HCT116 (cell line): Measurements from ENCODE around the gene RIPOR1. TPM values are rescaled to one million over a fixed set of nuclear protein-coding genes. Genes with fewer than 3 reads are reported as not detected.
A peak's percentile ranks its signal among the peaks of the same experiment; 100 is the strongest.
"Not testable (repeated sequence)": the region's sequence is repeated elsewhere in the genome, so short reads cannot be mapped to it uniquely, and the experiment has no call there.

ENCODE experiments used
- ATAC-seq: fragments of 200-7000 bp; cut with Tn5 transposase; 2 replicates; pipeline ENCODE4 v1.9.1; 2020; ENCODE audit warnings: mild to moderate bottlenecking, moderate library complexity
- BruUV-seq: library from RNA; stranded (reverse); fragments of 400-500 nt; replicated peaks from 2 replicates; lab custom pipeline; 2021; lab: Mats Ljungman, UMichigan
- CTCF ChIA-PET: fragments of 300-600 bp; sonication (Branson Sonifier 250); formaldehyde crosslinking; loops from one replicate; lab custom pipeline; 2021; ENCODE audit warnings: antibody characterized with exemption; lab: Charles Lee
- POLR2A ChIA-PET: fragments of 300-600, 350-600 bp; sonication (Branson Sonifier 250); formaldehyde crosslinking; loops from one replicate; lab custom pipeline; 2021; ENCODE audit warnings: antibody characterized with exemption; lab: Charles Lee
- RAD21 ChIA-PET, 2 experiments: fragments of 300-600 bp; sonication (Branson Sonifier 250); formaldehyde crosslinking; loops; one replicate each; lab custom pipeline; 2023; ENCODE audit warnings: low total read pairs in 2 of 2; ENCODE audit not compliant: uncharacterized antibody in 2 of 2, unreplicated experiment in 2 of 2, low non-redundant PET in 1 of 2; lab: Charles Lee
- DNase-seq: peaks from one replicate; pipeline ENCODE4 v3.0.0-alpha.2; 2010; ENCODE audit warnings: low read depth, low spot score
- H2AFZ ChIP-seq: fragments of 200-600 bp; shearing (Covaris generic), sonication (generic); 2 replicates; pipeline ENCODE4 v1.6.1; 2017; ENCODE audit warnings: low read depth, mixed run types, mixed read lengths, antibody characterized with exemption, low read length; ENCODE audit not compliant: poor library complexity, severe bottlenecking
- H3K27ac ChIP-seq: 2 replicates; pipeline ENCODE4 v1.5.1; 2012; ENCODE audit warnings: low read depth, low read length
- H3K27me3 ChIP-seq: fragments of 200-600 bp; sonication (generic); 2 replicates; pipeline ENCODE4 v1.6.1; 2016; ENCODE audit warnings: mixed run types, low read length, mixed read lengths; ENCODE audit not compliant: insufficient read depth
- H3K36me3 ChIP-seq, 2 experiments: fragments of 200-500 bp in 1 of 2; fragments of 200-600 bp in 1 of 2; sonication (Bioruptor generic) in 1 of 2; sonication (generic) in 1 of 2; 2 replicates each; pipeline versions ENCODE4 v1.5.1 to v1.6.1; 2014 to 2016; ENCODE audit warnings: low read length in 2 of 2, inconsistent platforms in 1 of 2, mixed read lengths in 1 of 2, mixed run types in 1 of 2; ENCODE audit not compliant: insufficient read depth in 2 of 2, control insufficient read depth in 1 of 2
- H3K4me1 ChIP-seq, 2 experiments: fragments of 200-600 bp in 1 of 2; sonication (generic) in 1 of 2; 2 replicates each; pipeline versions ENCODE4 v1.5.1 to v1.6.1; 2012 to 2017; ENCODE audit warnings: low read length in 2 of 2, inconsistent platforms in 1 of 2, mild to moderate bottlenecking in 1 of 2, mixed read lengths in 1 of 2, mixed run types in 1 of 2, moderate library complexity in 1 of 2; ENCODE audit not compliant: insufficient read depth in 2 of 2, control insufficient read depth in 1 of 2
- H3K4me2 ChIP-seq: fragments of 200-600 bp; sonication (generic); 2 replicates; pipeline ENCODE4 v1.6.1; 2017; ENCODE audit warnings: mixed run types, low read length, mixed read lengths
- H3K4me3 ChIP-seq, 2 experiments: fragments of 200-600 bp in 1 of 2; sonication (generic) in 1 of 2; replicated peaks in 1 of 2; 2 replicates each; pipeline ENCODE4 v1.5.1; 2011 to 2016; ENCODE audit warnings: low read length in 2 of 2, control low read depth in 1 of 2, low read depth in 1 of 2, mild to moderate bottlenecking in 1 of 2, mixed read lengths in 1 of 2, mixed run types in 1 of 2
- H3K79me2 ChIP-seq: fragments of 200-600 bp; sonication (generic); 2 replicates; pipeline ENCODE4 v1.6.1; 2017; ENCODE audit warnings: mild to moderate bottlenecking, mixed run types, low read length, moderate library complexity, mixed read lengths; ENCODE audit not compliant: insufficient read depth
- H3K9ac ChIP-seq: fragments of 200-600 bp; sonication (generic); 2 replicates; pipeline ENCODE4 v1.6.1; 2016; ENCODE audit warnings: low read length, mixed read lengths
- H3K9me2 ChIP-seq: fragments of 200-600 bp; sonication (generic), shearing (Covaris generic); 2 replicates; pipeline ENCODE4 v1.6.1; 2017; ENCODE audit warnings: mixed run types, mild to moderate bottlenecking, moderate library complexity; ENCODE audit not compliant: insufficient read depth
- H3K9me3 ChIP-seq, 2 experiments: fragments of 200-500 bp in 1 of 2; fragments of 200-600 bp in 1 of 2; sonication (Bioruptor generic) in 1 of 2; sonication (generic) in 1 of 2; 2 replicates each; pipeline ENCODE4 v1.6.1; 2014 to 2017; ENCODE audit warnings: low read length in 2 of 2, mixed read lengths in 2 of 2, inconsistent platforms in 1 of 2, low read depth in 1 of 2, mild to moderate bottlenecking in 1 of 2, mixed run types in 1 of 2, moderate library complexity in 1 of 2; ENCODE audit not compliant: control insufficient read depth in 1 of 2, insufficient read depth in 1 of 2
- H4K20me1 ChIP-seq: fragments of 200-600 bp; sonication (generic), shearing (Covaris generic); 2 replicates; pipeline ENCODE4 v1.6.1; 2017; ENCODE audit warnings: mixed run types, mild to moderate bottlenecking, moderate library complexity; ENCODE audit not compliant: insufficient read depth
- ATF3 ChIP-seq: IDR thresholded peaks from 2 replicates; pipeline ENCODE4 v1.6.1; 2012
- CEBPB ChIP-seq: IDR thresholded peaks from 2 replicates; pipeline ENCODE4 v1.6.1; 2012; ENCODE audit warnings: low read depth
- FOSL1 ChIP-seq: IDR thresholded peaks from 2 replicates; pipeline ENCODE4 v1.6.1; 2012; ENCODE audit warnings: low read depth
- POLR2A ChIP-seq: IDR thresholded peaks from 2 replicates; pipeline ENCODE4 v1.7.0; 2011; ENCODE audit warnings: borderline replicate concordance; ENCODE audit not compliant: insufficient read depth, insufficient read length; ENCODE audit errors: extremely low read depth
- RAD21 ChIP-seq: IDR thresholded peaks from 2 replicates; pipeline ENCODE4 v1.6.1; 2012; ENCODE audit warnings: low read depth, mild to moderate bottlenecking
- SIN3A ChIP-seq: IDR thresholded peaks from 2 replicates; pipeline ENCODE4 v1.6.1; 2012; ENCODE audit warnings: low read depth
- YY1 ChIP-seq: IDR thresholded peaks from 2 replicates; pipeline ENCODE4 v1.6.1; 2011; ENCODE audit warnings: low read length, low read depth, moderate library complexity, mild to moderate bottlenecking; ENCODE audit not compliant: insufficient replicate concordance; ENCODE audit errors: extremely low read depth
- ZNF274 ChIP-seq: fragments of 200-500 bp; sonication (Bioruptor generic); IDR thresholded peaks from 2 replicates; pipeline ENCODE4 v1.6.1; 2014; ENCODE audit warnings: mild to moderate bottlenecking, low read depth, low read length, inconsistent platforms
- intact Hi-C: fragments of 100-400 bp; cut with micrococcal nuclease; formaldehyde crosslinking; loops from 2 replicates; pipeline ENCODE4 v1.10.0; 2022
- total RNA-seq: library from RNA; stranded (reverse); gene quantifications from one replicate; pipeline ENCODE4 v1.2.1, GENCODE V29; 2021; ENCODE audit not compliant: unreplicated experiment
- TF ChIP-seq, protein P1 (sequence below), 3 experiments: fragments of 200-600 bp in 1 of 3; sonication (generic) in 1 of 3; IDR thresholded peaks in 2 of 3; conservative IDR thresholded peaks in 1 of 3; 2 replicates each; pipeline ENCODE4 v1.5.1; 2012 to 2017; ENCODE audit warnings: low read depth in 2 of 3, low read length in 2 of 3, antibody characterized with exemption in 1 of 3, borderline replicate concordance in 1 of 3, control low read depth in 1 of 3, mild to moderate bottlenecking in 1 of 3, mixed read lengths in 1 of 3, mixed run types in 1 of 3, moderate library complexity in 1 of 3; ENCODE audit not compliant: insufficient read depth in 1 of 3
- TF ChIP-seq, protein P2 (sequence below): IDR thresholded peaks from 2 replicates; pipeline ENCODE4 v1.6.1; 2012; ENCODE audit warnings: low read depth

The RIPOR1 gene
- total RNA-seq, 1 experiment from 2014 or later: 60.0 TPM

- intact Hi-C loops: loop anchor here (1.0 kb wide), 2 partner anchors 20 to 33 kb away; partner anchors contain the start of gene ATP6V0D1
- TF ChIP-seq, protein P1, sequence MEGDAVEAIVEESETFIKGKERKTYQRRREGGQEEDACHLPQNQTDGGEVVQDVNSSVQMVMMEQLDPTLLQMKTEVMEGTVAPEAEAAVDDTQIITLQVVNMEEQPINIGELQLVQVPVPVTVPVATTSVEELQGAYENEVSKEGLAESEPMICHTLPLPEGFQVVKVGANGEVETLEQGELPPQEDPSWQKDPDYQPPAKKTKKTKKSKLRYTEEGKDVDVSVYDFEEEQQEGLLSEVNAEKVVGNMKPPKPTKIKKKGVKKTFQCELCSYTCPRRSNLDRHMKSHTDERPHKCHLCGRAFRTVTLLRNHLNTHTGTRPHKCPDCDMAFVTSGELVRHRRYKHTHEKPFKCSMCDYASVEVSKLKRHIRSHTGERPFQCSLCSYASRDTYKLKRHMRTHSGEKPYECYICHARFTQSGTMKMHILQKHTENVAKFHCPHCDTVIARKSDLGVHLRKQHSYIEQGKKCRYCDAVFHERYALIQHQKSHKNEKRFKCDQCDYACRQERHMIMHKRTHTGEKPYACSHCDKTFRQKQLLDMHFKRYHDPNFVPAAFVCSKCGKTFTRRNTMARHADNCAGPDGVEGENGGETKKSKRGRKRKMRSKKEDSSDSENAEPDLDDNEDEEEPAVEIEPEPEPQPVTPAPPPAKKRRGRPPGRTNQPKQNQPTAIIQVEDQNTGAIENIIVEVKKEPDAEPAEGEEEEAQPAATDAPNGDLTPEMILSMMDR (IDR thresholded peaks at IDR 0.05 in 2 of 3, conservative IDR thresholded peaks at IDR 0.05 in 1 of 3; ENCODE audit: borderline replicate concordance in 1 of 3, insufficient read depth in 1 of 3, low read depth in 2 of 3, low read length in 2 of 3): peak in 1 of 3 experiments; percentile 38; a peak in 2 of 6 replicates
- ChIA-PET RAD21 (interaction anchor here (0.8 to 1.4 kb wide), 2 partner anchors 19 to 20 kb away, joined by 4 to 8 read pairs; no protein-coding TSS in a partner anchor), POLR2A (interaction anchor here (1.0 kb wide), 1 partner anchor 33 kb away, joined by 3 read pairs; the partner anchor contains the start of gene ATP6V0D1), CTCF (interaction anchor here (0.6 to 4.3 kb wide), 15 partner anchors 9 to 560 kb away, joined by 3 to 40 read pairs (median 4); partner anchors contain the start of genes ATP6V0D1 and CES3)
- Histone ChIP-seq H2AFZ (peak overlapping the region; percentile 88), H3K4me1 (peaks cover 0 to 21% of the 10 kb centered on the region in 2 experiments; a peak in 3 of 4 replicates), H3K4me2 (peak overlapping the region; percentile 46)
- not testable (repeated sequence) for H3K9me2 ChIP-seq, H3K9me3 ChIP-seq, BruUV-seq, H3K27me3 ChIP-seq, H3K9ac ChIP-seq, H3K27ac ChIP-seq, H4K20me1 ChIP-seq, H3K4me3 ChIP-seq, H3K36me3 ChIP-seq, H3K79me2 ChIP-seq
- DNase-seq (peak; percentile 34), ATAC-seq (peak; percentile 89)
These were observed 14.7 kb upstream of the RIPOR1 start for GRCh38 chr16:67513892-67514291.

GRCh38 chr16:67514382-67514828 lies 14.2 kb upstream of the RIPOR1 start:
- POLR2A ChIA-PET: interaction anchor here (1.0 kb wide), 1 partner anchor 33 kb away, joined by 3 read pairs; the partner anchor contains the start of gene ATP6V0D1
- Histone ChIP-seq H3K9me3 (no peaks in the 10 kb centered on the region), H3K9ac (no peak overlapping the region), H3K79me2 (no peaks in the 10 kb centered on the region), H3K36me3 (no peaks in the 10 kb centered on the region), H3K9me2 (no peaks in the 10 kb centered on the region), H3K4me1 (peaks cover 0 to 18% of the 10 kb centered on the region in 2 experiments; a peak in 3 of 4 replicates), H2AFZ (peak overlapping the region; percentile 88), H3K4me2 (peak overlapping the region; percentile 46), H3K4me3 (no peak overlapping the region; a peak in 1 of 4 replicates), H4K20me1 (no peaks in the 10 kb centered on the region), H3K27me3 (no peaks in the 10 kb centered on the region), H3K27ac (no peak overlapping the region)
- ATAC-seq (peak; percentile 84), DNase-seq (peak; percentile 69)
- intact Hi-C loops: loop anchor here (1.0 kb wide), 2 partner anchors 20 to 33 kb away; partner anchors contain the start of gene ATP6V0D1
- no TSS peak for BruUV-seq
- RAD21 ChIA-PET: interaction anchor here in 1 of 2 experiments (1.4 kb wide), 1 partner anchor 20 kb away, joined by 8 read pairs; no protein-coding TSS in a partner anchor
- CTCF ChIA-PET: interaction anchor here (0.6 to 4.3 kb wide), 13 partner anchors 10 to 560 kb away, joined by 3 to 40 read pairs (median 4); partner anchors contain the start of genes ATP6V0D1 and CES3
- TF ChIP-seq, protein P2, sequence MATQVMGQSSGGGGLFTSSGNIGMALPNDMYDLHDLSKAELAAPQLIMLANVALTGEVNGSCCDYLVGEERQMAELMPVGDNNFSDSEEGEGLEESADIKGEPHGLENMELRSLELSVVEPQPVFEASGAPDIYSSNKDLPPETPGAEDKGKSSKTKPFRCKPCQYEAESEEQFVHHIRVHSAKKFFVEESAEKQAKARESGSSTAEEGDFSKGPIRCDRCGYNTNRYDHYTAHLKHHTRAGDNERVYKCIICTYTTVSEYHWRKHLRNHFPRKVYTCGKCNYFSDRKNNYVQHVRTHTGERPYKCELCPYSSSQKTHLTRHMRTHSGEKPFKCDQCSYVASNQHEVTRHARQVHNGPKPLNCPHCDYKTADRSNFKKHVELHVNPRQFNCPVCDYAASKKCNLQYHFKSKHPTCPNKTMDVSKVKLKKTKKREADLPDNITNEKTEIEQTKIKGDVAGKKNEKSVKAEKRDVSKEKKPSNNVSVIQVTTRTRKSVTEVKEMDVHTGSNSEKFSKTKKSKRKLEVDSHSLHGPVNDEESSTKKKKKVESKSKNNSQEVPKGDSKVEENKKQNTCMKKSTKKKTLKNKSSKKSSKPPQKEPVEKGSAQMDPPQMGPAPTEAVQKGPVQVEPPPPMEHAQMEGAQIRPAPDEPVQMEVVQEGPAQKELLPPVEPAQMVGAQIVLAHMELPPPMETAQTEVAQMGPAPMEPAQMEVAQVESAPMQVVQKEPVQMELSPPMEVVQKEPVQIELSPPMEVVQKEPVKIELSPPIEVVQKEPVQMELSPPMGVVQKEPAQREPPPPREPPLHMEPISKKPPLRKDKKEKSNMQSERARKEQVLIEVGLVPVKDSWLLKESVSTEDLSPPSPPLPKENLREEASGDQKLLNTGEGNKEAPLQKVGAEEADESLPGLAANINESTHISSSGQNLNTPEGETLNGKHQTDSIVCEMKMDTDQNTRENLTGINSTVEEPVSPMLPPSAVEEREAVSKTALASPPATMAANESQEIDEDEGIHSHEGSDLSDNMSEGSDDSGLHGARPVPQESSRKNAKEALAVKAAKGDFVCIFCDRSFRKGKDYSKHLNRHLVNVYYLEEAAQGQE: no peak
- TF ChIP-seq YY1 (peak; percentile 16), CEBPB (no peak), POLR2A (no peak), ATF3 (no peak), ZNF274 (no peak), SIN3A (no peak), RAD21 (peak; percentile 77), FOSL1 (no peak)
